Nephron progenitor cell (in vitro differentiated cells): ENCODE data around the gene TRAPPC5.

Source experiments
- DNase-seq: peaks from one replicate; pipeline ENCODE4 v3.0.0; 2021
- H3K27ac Mint-ChIP-seq: 2 replicates; pipeline ENCODE4 v1.8.0; 2021; ENCODE audit warnings: mild to moderate bottlenecking, moderate library complexity, mixed read lengths
- H3K27me3 Mint-ChIP-seq: 2 replicates; pipeline ENCODE4 v1.8.0; 2021; ENCODE audit warnings: mild to moderate bottlenecking, low read depth, mixed read lengths; ENCODE audit not compliant: poor library complexity
- H3K36me3 Mint-ChIP-seq: 2 replicates; pipeline ENCODE4 v1.8.0; 2021; ENCODE audit warnings: low read depth, mixed read lengths
- H3K4me1 Mint-ChIP-seq: 2 replicates; pipeline ENCODE4 v1.8.0; 2021; ENCODE audit warnings: mixed read lengths
- H3K4me3 Mint-ChIP-seq: 2 replicates; pipeline ENCODE4 v1.8.0; 2021; ENCODE audit warnings: mild to moderate bottlenecking, moderate library complexity, mixed read lengths
- H3K9me3 Mint-ChIP-seq: 2 replicates; pipeline ENCODE4 v1.8.0; 2021; ENCODE audit warnings: mild to moderate bottlenecking, moderate library complexity, mixed read lengths
- CTCF ChIP-seq: fragments of 200-600 bp; sonication (generic); IDR thresholded peaks from 2 replicates; pipeline ENCODE4 v1.5.0; 2021; ENCODE audit warnings: antibody characterized with exemption

The TRAPPC5 gene

GRCh38 chr19:7661744-7662538 lies 18.7 kb upstream of the TRAPPC5 start:
- H3K27me3 Mint-ChIP-seq = peaks cover 53% of the 10 kb centered on the region
- no peak for TF ChIP-seq CTCF
- no peaks in the 10 kb centered on the region for H3K4me1 Mint-ChIP-seq

GRCh38 chr19:7662657-7663056 lies 18.0 kb upstream of the TRAPPC5 start:
- Mint-ChIP-seq H3K4me1 (no peaks in the 10 kb centered on the region), H3K27me3 (peaks cover 60% of the 10 kb centered on the region), H3K4me3 (no peak overlapping the region), H3K9me3 (no peaks in the 10 kb centered on the region), H3K36me3 (no peaks in the 10 kb centered on the region), H3K27ac (no peak overlapping the region)
- no peak for TF ChIP-seq CTCF
- DNase-seq = no peak

More at GRCh38 chr19:7661744-7662538, 18.7 kb upstream of the TRAPPC5 start:
- Mint-ChIP-seq H3K36me3 (no peaks in the 10 kb centered on the region), H3K4me3 (no peak overlapping the region), H3K9me3 (no peaks in the 10 kb centered on the region), H3K27ac (no peak overlapping the region)
- DNase-seq = no peak

GRCh38 chr19:7663706-7664105 lies 16.9 kb upstream of the TRAPPC5 start:
- Mint-ChIP-seq H3K4me3 (no peak overlapping the region), H3K27me3 (peaks cover 70% of the 10 kb centered on the region), H3K9me3 (no peaks in the 10 kb centered on the region), H3K4me1 (no peaks in the 10 kb centered on the region), H3K27ac (no peak overlapping the region), H3K36me3 (no peaks in the 10 kb centered on the region)
- DNase-seq = no peak
- no peak for TF ChIP-seq CTCF

GRCh38 chr19:7665076-7665475 lies 15.6 kb upstream of the TRAPPC5 start:
- Mint-ChIP-seq H3K36me3 (no peaks in the 10 kb centered on the region), H3K27ac (no peak overlapping the region), H3K9me3 (no peaks in the 10 kb centered on the region), H3K4me3 (no peak overlapping the region), H3K4me1 (no peaks in the 10 kb centered on the region), H3K27me3 (peaks cover 81% of the 10 kb centered on the region)
- no peak for TF ChIP-seq CTCF
- no peak for DNase-seq

- Mint-ChIP-seq H3K36me3 (no peaks in the 10 kb centered on the region), H3K27me3 (peaks cover 94% of the 10 kb centered on the region), H3K4me3 (peak within 1 kb of the TSS; percentile 60), H3K4me1 (no peaks in the 10 kb centered on the region), H3K27ac (no peak within 1 kb of the TSS), H3K9me3 (peaks cover 6% of the 10 kb centered on the region)
- no peak for TF ChIP-seq CTCF
- no peak for DNase-seq
These were observed 11.8 kb upstream of the TRAPPC5 start, which contains the start of gene RETN for GRCh38 chr19:7668842-7669241. Gene RETN, plus strand, starts transcription at chr19:7669049. Its CDS starts 278 bp downstream, at chr19:7669327.

- peaks cover 97% of the 10 kb centered on the region for H3K27me3 Mint-ChIP-seq
- peak overlapping the region; percentile 60 for H3K4me3 Mint-ChIP-seq
- DNase-seq = no peak
- H3K4me1 Mint-ChIP-seq = no peaks in the 10 kb centered on the region
- H3K36me3 Mint-ChIP-seq = no peaks in the 10 kb centered on the region
- no peak overlapping the region for H3K27ac Mint-ChIP-seq
- TF ChIP-seq CTCF = no peak
- H3K9me3 Mint-ChIP-seq = peaks cover 14% of the 10 kb centered on the region
These were observed 11.0 kb upstream of the TRAPPC5 start for GRCh38 chr19:7669641-7670040.
